Lung (tissue), 12 donors: ENCODE measurements around the gene SMYD2. TPM values are rescaled to one million over a fixed set of nuclear protein-coding genes. Genes with fewer than 3 reads are reported as not detected.

Experiments
- ATAC-seq: fragments of 200-7000 bp; cut with Tn5 transposase; one replicate; pipeline ENCODE4 v1.9.1; 2020; ENCODE audit warnings: moderate number of reproducible peaks; ENCODE audit not compliant: insufficient read depth, low FRiP score
- DNase-seq, 3 donors: peaks; one replicate each; pipeline ENCODE4 v3.0.0-alpha.2; 2013 to 2017
- H3K27ac ChIP-seq, 2 donors: one replicate each; pipeline ENCODE4 v1.5.1; 2013; ENCODE audit warnings: mild to moderate bottlenecking in 2 of 2, moderate library complexity in 2 of 2, control low read depth in 1 of 2, inconsistent platforms in 1 of 2, low read depth in 1 of 2, low read length in 1 of 2
- H3K27me3 ChIP-seq, 3 donors: one replicate each; pipeline ENCODE4 v1.5.1; 2013; ENCODE audit warnings: low read length in 2 of 3; ENCODE audit not compliant: control insufficient read depth in 3 of 3, insufficient read depth in 3 of 3
- H3K36me3 ChIP-seq, 4 donors: one replicate each; pipeline ENCODE4 v1.5.1; 2013; ENCODE audit warnings: low read length in 4 of 4, mild to moderate bottlenecking in 1 of 4, moderate library complexity in 1 of 4; ENCODE audit not compliant: control insufficient read depth in 4 of 4, insufficient read depth in 4 of 4
- H3K4me1 ChIP-seq, 5 donors: one replicate each; pipeline ENCODE4 v1.5.1; 2013; ENCODE audit warnings: low read length in 5 of 5, mild to moderate bottlenecking in 2 of 5, moderate library complexity in 1 of 5; ENCODE audit not compliant: control insufficient read depth in 5 of 5, insufficient read depth in 5 of 5
- H3K4me3 ChIP-seq: one replicate; pipeline ENCODE4 v1.5.1; 2013; ENCODE audit warnings: mild to moderate bottlenecking, control low read depth, moderate library complexity
- H3K9ac ChIP-seq, 2 donors: one replicate each; pipeline ENCODE4 v1.5.1; 2013; ENCODE audit warnings: low read length in 2 of 2, control low read depth in 1 of 2; ENCODE audit not compliant: insufficient read depth in 1 of 2
- H3K9me3 ChIP-seq, 4 donors: one replicate each; pipeline ENCODE4 v1.5.1; 2013; ENCODE audit warnings: low read length in 3 of 4, mild to moderate bottlenecking in 1 of 4, moderate library complexity in 1 of 4; ENCODE audit not compliant: control insufficient read depth in 4 of 4, insufficient read depth in 3 of 4
- CTCF ChIP-seq: IDR thresholded peaks from 2 replicates; pipeline ENCODE4 v1.5.1; 2012; ENCODE audit warnings: mild to moderate bottlenecking; ENCODE audit errors: control extremely low read depth, extremely low read depth
- WGBS, 2 donors: extraction: QIAGEN DNeasy Blood & Tissue Kit; methylation state at CpG; one replicate each; pipeline ENCODE4 v1.1.7; 2013; 5-methylcytosine and 5-hydroxymethylcytosine counted together
- polyA plus RNA-seq, 2 donors: library from polyadenylated mRNA; stranded (reverse); fragments of 200-250 nt; gene quantifications; one replicate each; pipeline ENCODE4 v1.2.1, GENCODE V29; 2013
- total RNA-seq, 2 donors: library from RNA; depleted of rRNA in 1 of 2; stranded (reverse); fragments of >200 nt in 1 of 2; gene quantifications; one replicate each; pipeline ENCODE4 v1.2.1, GENCODE V29; 2014 to 2021
- donor health status: control.
- donor health status: control.
- donor health status: Bipolar disorder and iron deficiency.
- donor health status: healthy.
- donor health status: DM: yes; HTN: yes; CAD: no.

SMYD2 gene
- total and polyA plus RNA-seq, 4 donors = 20.6 to 48.6 (median 28.2) TPM

GRCh38 chr1:214342525-214342924 lies 61.6 kb downstream of the SMYD2 start:
- Histone ChIP-seq H3K4me1 (peaks cover 0 to 10% (median 0%) of the 10 kb centered on the region in 5 donors), H3K27me3 (no peaks in the 10 kb centered on the region), H3K9ac (no peak overlapping the region), H3K4me3 (no peak overlapping the region), H3K9me3 (peaks cover 0 to 7% (median 1%) of the 10 kb centered on the region in 4 donors), H3K36me3 (peaks cover 2 to 18% (median 8%) of the 10 kb centered on the region in 4 donors), H3K27ac (no peak overlapping the region)
- ATAC-seq (no peak), DNase-seq (no peak)
- no peak for TF ChIP-seq CTCF

GRCh38 chr1:214344897-214345296 lies 63.9 kb downstream of the SMYD2 start:
- DNase-seq (no peak), ATAC-seq (no peak)
- no peak for TF ChIP-seq CTCF
- H3K27me3 ChIP-seq = no peaks in the 10 kb centered on the region
- H3K9ac ChIP-seq = no peak overlapping the region
- H3K9me3 ChIP-seq = peaks cover 0 to 7% (median 1%) of the 10 kb centered on the region in 4 donors
- H3K4me3 ChIP-seq = no peak overlapping the region
- H3K4me1 ChIP-seq = no peaks in the 10 kb centered on the region
- H3K36me3 ChIP-seq = peaks cover 2 to 18% (median 9%) of the 10 kb centered on the region in 4 donors
- H3K27ac ChIP-seq = no peak overlapping the region

GRCh38 chr1:214349008-214349407 lies 68.0 kb downstream of the SMYD2 start:
- no peak for ATAC-seq
- TF ChIP-seq CTCF = no peak
- no peak for DNase-seq
- Histone ChIP-seq H3K4me1 (peaks cover 0 to 10% (median 0%) of the 10 kb centered on the region in 5 donors), H3K27ac (no peak overlapping the region), H3K4me3 (no peak overlapping the region), H3K9ac (no peak overlapping the region), H3K36me3 (peaks cover 4 to 14% (median 9%) of the 10 kb centered on the region in 4 donors), H3K9me3 (peaks cover 0 to 7% (median 1%) of the 10 kb centered on the region in 4 donors), H3K27me3 (no peaks in the 10 kb centered on the region)
- WGBS, 2 donors = 93 to 95% methylated on average over 5 of the region's 5 CpGs

- Histone ChIP-seq H3K4me1 (peaks cover 0 to 10% (median 0%) of the 10 kb centered on the region in 5 donors), H3K36me3 (peaks cover 3 to 9% (median 5%) of the 10 kb centered on the region in 4 donors), H3K4me3 (no peak overlapping the region), H3K27me3 (no peaks in the 10 kb centered on the region), H3K9ac (no peak overlapping the region), H3K9me3 (peaks cover 0 to 3% (median 1%) of the 10 kb centered on the region in 4 donors), H3K27ac (no peak overlapping the region)
- DNase-seq (no peak), ATAC-seq (no peak)
- 95 to 97% methylated on average over 2 of the region's 2 CpGs for WGBS, 2 donors
- no peak for TF ChIP-seq CTCF
Measured at GRCh38 chr1:214349781-214350180, 68.8 kb downstream of the SMYD2 start.
